ENCODE measurements around the gene SH3PXD2A.

DNA sequence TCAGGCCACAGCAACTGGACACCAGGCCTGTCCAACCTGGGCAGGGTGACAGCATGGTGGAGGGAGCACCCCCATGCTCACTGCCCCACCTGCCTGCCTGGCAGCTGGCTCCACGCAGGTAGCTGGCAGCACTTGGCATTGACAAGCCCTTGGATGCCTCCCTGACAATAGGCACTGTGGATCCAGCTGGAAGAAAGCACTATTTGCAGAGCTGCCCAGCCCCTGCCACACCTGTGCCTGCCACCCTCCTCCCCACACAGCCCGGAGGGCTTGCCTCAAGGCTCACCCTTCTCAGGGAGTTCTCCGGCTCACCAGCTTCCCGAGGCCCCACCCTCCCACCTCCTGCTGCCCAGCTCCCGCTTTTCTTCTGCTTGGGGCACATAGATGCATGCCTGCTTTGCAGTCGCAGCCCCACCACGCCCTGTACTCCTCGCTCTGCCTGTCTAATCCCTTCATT, 201.8 kb downstream of the SH3PXD2A start:
- TF ChIP-seq CHD1 (IDR thresholded peaks at IDR 0.05; ENCODE audit: low read depth, low read length) (no peak), USF2 (IDR thresholded peaks at IDR 0.05; ENCODE audit: low read depth, low read length) (no peak)
